Endothelial cell of umbilical vein (primary cell): ENCODE results near the gene LINC00237. TPM values are rescaled to one million over a fixed set of nuclear protein-coding genes. Genes with fewer than 3 reads are reported as not detected.

Experiments used
- BruUV-seq: library from RNA; stranded (reverse); fragments of 400-500 nt; replicated peaks from 2 replicates; lab custom pipeline; 2021; lab: Mats Ljungman, UMichigan
- CTCF ChIA-PET: fragments of 300-600, 350-600 bp; sonication (Branson Sonifier 250); formaldehyde crosslinking; loops from one replicate; lab custom pipeline; 2021; ENCODE audit warnings: antibody characterized with exemption, inconsistent platforms; lab: Charles Lee
- POLR2A ChIA-PET: fragments of 300-600, 350-600 bp; sonication (Branson Sonifier 250); formaldehyde crosslinking; loops from one replicate; lab custom pipeline; 2021; ENCODE audit warnings: antibody characterized with exemption, inconsistent platforms; lab: Charles Lee
- DNase-seq: peaks from one replicate; pipeline ENCODE4 v3.0.0-alpha.2; 2011; ENCODE audit warnings: low read depth, low spot score
- FAIRE-seq: peaks from 2 replicates; lab custom pipeline; 2011; peaks lifted over from hg19 to GRCh38; lab: Jason Lieb, UNC
- H2AFZ ChIP-seq: 2 replicates; pipeline ENCODE4 v1.6.0; 2012; ENCODE audit warnings: low read depth, low read length, control low read depth, inconsistent platforms
- H3K27ac ChIP-seq: 2 replicates; pipeline ENCODE4 v1.5.1; 2011; ENCODE audit warnings: low read depth, mild to moderate bottlenecking, control low read depth, low read length, moderate library complexity; ENCODE audit not compliant: insufficient read depth
- H3K27me3 ChIP-seq, 2 experiments: 2 replicates each; pipeline versions ENCODE4 v1.6.0 to v1.6.1; 2011; ENCODE audit warnings: low read length in 2 of 2, mixed read lengths in 1 of 2; ENCODE audit not compliant: control insufficient read depth in 2 of 2, insufficient read depth in 2 of 2
- H3K36me3 ChIP-seq, 2 experiments: 2 replicates in 1 of 2; 3 replicates in 1 of 2; pipeline ENCODE4 v1.5.1; 2011; ENCODE audit warnings: low read length in 2 of 2, mild to moderate bottlenecking in 1 of 2, moderate library complexity in 1 of 2; ENCODE audit not compliant: control insufficient read depth in 2 of 2, insufficient read depth in 2 of 2; ENCODE audit errors: extremely low read depth in 1 of 2
- H3K4me1 ChIP-seq: 3 replicates; pipeline ENCODE4 v1.5.1; 2011; ENCODE audit warnings: mild to moderate bottlenecking, low read length; ENCODE audit not compliant: control insufficient read depth, insufficient read depth; ENCODE audit errors: extremely low read depth
- H3K4me2 ChIP-seq: 2 replicates; pipeline ENCODE4 v1.6.1; 2011; ENCODE audit warnings: low read length, control low read depth, mixed read lengths; ENCODE audit not compliant: insufficient read depth
- H3K4me3 ChIP-seq, 3 experiments: fragments of 200-600 bp in 1 of 3; sonication (generic), shearing (Covaris generic) in 1 of 3; replicated peaks in 1 of 3; 2 replicates each; pipeline ENCODE4 v1.5.1; 2011 to 2016; ENCODE audit warnings: control low read depth in 3 of 3, low read length in 3 of 3, mild to moderate bottlenecking in 2 of 3, inconsistent platforms in 1 of 3, low read depth in 1 of 3, moderate library complexity in 1 of 3; ENCODE audit not compliant: insufficient read depth in 1 of 3
- H3K79me2 ChIP-seq: 2 replicates; pipeline ENCODE4 v1.6.0; 2012; ENCODE audit warnings: low read length, inconsistent platforms; ENCODE audit not compliant: control insufficient read depth, insufficient read depth
- H3K9ac ChIP-seq: replicated peaks from 2 replicates; pipeline ENCODE3; 2011; ENCODE audit warnings: low read length, control low read depth; ENCODE audit not compliant: insufficient read depth; ENCODE audit errors: extremely low read depth
- H3K9me1 ChIP-seq: replicated peaks from 3 replicates; pipeline ENCODE4 v1.6.0; 2011; ENCODE audit warnings: mild to moderate bottlenecking, low read length; ENCODE audit not compliant: control insufficient read depth, insufficient read depth; ENCODE audit errors: extremely low read depth
- H3K9me3 ChIP-seq: replicated peaks from 2 replicates; pipeline ENCODE4 v1.5.1; 2012; ENCODE audit warnings: low read length, inconsistent platforms; ENCODE audit not compliant: control insufficient read depth, insufficient read depth
- H4K20me1 ChIP-seq: replicated peaks from 2 replicates; pipeline ENCODE3; 2011; ENCODE audit warnings: mild to moderate bottlenecking, low read length; ENCODE audit not compliant: control insufficient read depth, insufficient read depth; ENCODE audit errors: extremely low read depth
- EZH2 ChIP-seq: IDR thresholded peaks from 2 replicates; pipeline ENCODE4 v1.6.1; 2012; ENCODE audit warnings: borderline replicate concordance, low read depth, mild to moderate bottlenecking, moderate library complexity, low read length, inconsistent platforms; ENCODE audit not compliant: severe bottlenecking
- FOS ChIP-seq: IDR thresholded peaks from 2 replicates; pipeline ENCODE4 v1.6.1; 2011; ENCODE audit warnings: mild to moderate bottlenecking, low read length, moderate library complexity, borderline replicate concordance; ENCODE audit not compliant: insufficient read depth
- GATA2 ChIP-seq: IDR thresholded peaks from 2 replicates; pipeline ENCODE4 v1.7.0; 2011; ENCODE audit warnings: low read depth, mild to moderate bottlenecking, moderate library complexity, mixed read lengths, low read length; ENCODE audit not compliant: insufficient read length, insufficient read depth
- JUN ChIP-seq: IDR thresholded peaks from 2 replicates; pipeline ENCODE4 v1.6.1; 2011; ENCODE audit warnings: borderline replicate concordance, low read depth; ENCODE audit not compliant: insufficient read length, insufficient read depth
- MYC ChIP-seq: IDR thresholded peaks from one replicate; pipeline ENCODE4 v1.6.1; 2011; ENCODE audit warnings: mild to moderate bottlenecking, low read depth, low read length
- POLR2A ChIP-seq: IDR thresholded peaks from 2 replicates; pipeline ENCODE4 v1.6.1; 2012; ENCODE audit warnings: low read depth, mild to moderate bottlenecking, control low read depth, low read length
- POLR2AphosphoS5 ChIP-seq: IDR thresholded peaks from 2 replicates; pipeline ENCODE4 v1.6.1; 2012; ENCODE audit warnings: low read depth, mild to moderate bottlenecking, control low read depth, low read length, moderate library complexity; ENCODE audit not compliant: insufficient read depth
- dilution Hi-C: fragments of 300-500 bp; cut with MboI; formaldehyde crosslinking; loops from one replicate; pipeline ENCODE4 v1.15.0; 2019; ENCODE audit warnings: low sequenced_read_pairs; ENCODE audit not compliant: extremely low pct_ligation_motif_present
- intact Hi-C: fragments of 100-400 bp; cut with micrococcal nuclease; formaldehyde crosslinking; loops from one replicate; pipeline ENCODE4 v1.10.0; 2022
- polyA plus RNA-seq, 4 experiments: library from polyadenylated mRNA; depleted of rRNA in 3 of 4; stranded (reverse) in 3 of 4; unstranded in 1 of 4; fragments of >200 nt; gene quantifications; 2 replicates each; pipeline versions ENCODE4 v1.2.1 to v1.2.3, GENCODE V29; 2011 to 2012; ENCODE audit warnings: missing spikeins in 1 of 4
- total RNA-seq: library from RNA; stranded (reverse); gene quantifications from 2 replicates; pipeline ENCODE4 v1.2.3, GENCODE V29; 2021
- TF ChIP-seq, protein P1 (sequence below): IDR thresholded peaks from 2 replicates; pipeline ENCODE4 v1.6.1; 2011; ENCODE audit not compliant: insufficient read depth, insufficient read length
- TF ChIP-seq, protein P2 (sequence below), 2 donors: IDR thresholded peaks; 1 replicate in 1 of 2; 2 replicates in 1 of 2; pipeline ENCODE4 v1.5.1; 2011; ENCODE audit warnings: low read length in 2 of 2, mild to moderate bottlenecking in 2 of 2, moderate library complexity in 2 of 2, control low read depth in 1 of 2, inconsistent platforms in 1 of 2, low read depth in 1 of 2; ENCODE audit not compliant: insufficient read depth in 1 of 2; ENCODE audit errors: extremely low read depth in 1 of 2

Gene LINC00237
- total and polyA plus RNA-seq, 2 donors (not counting 3 experiments of a cell fraction or from before 2014, with no cell fraction given), result not detected

GRCh38 chr20:21083825-21084325 is 22.3 kb downstream of the LINC00237 start:
- CTCF ChIA-PET, result no interaction called here
- H2AFZ ChIP-seq, result no peak overlapping the region
- FAIRE-seq (no peak), DNase-seq (no peak)
- intact Hi-C loops (no loop called here), dilution Hi-C loops (no loop called here)
- no peak overlapping the region for H3K9ac ChIP-seq
- no peaks in the 10 kb centered on the region for H3K4me1 ChIP-seq
- no peaks in the 10 kb centered on the region for H3K79me2 ChIP-seq
- POLR2A ChIA-PET, result no interaction called here
- no TSS peak for BruUV-seq
- no peaks in the 10 kb centered on the region for H3K9me3 ChIP-seq
- no peak overlapping the region for H3K4me2 ChIP-seq
- no peak overlapping the region for H3K4me3 ChIP-seq
- H3K27me3 ChIP-seq, result peaks cover 2 to 5% of the 10 kb centered on the region in 2 experiments
- H3K27ac ChIP-seq, result no peak overlapping the region
- H3K36me3 ChIP-seq, result no peaks in the 10 kb centered on the region
- H4K20me1 ChIP-seq, result no peaks in the 10 kb centered on the region
- TF ChIP-seq MYC (no peak), POLR2A (no peak), POLR2AphosphoS5 (no peak), JUN (no peak), FOS (no peak), EZH2 (no peak), GATA2 (no peak)
- TF ChIP-seq, protein P1, sequence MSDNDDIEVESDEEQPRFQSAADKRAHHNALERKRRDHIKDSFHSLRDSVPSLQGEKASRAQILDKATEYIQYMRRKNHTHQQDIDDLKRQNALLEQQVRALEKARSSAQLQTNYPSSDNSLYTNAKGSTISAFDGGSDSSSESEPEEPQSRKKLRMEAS, result no peak
- TF ChIP-seq, protein P2, sequence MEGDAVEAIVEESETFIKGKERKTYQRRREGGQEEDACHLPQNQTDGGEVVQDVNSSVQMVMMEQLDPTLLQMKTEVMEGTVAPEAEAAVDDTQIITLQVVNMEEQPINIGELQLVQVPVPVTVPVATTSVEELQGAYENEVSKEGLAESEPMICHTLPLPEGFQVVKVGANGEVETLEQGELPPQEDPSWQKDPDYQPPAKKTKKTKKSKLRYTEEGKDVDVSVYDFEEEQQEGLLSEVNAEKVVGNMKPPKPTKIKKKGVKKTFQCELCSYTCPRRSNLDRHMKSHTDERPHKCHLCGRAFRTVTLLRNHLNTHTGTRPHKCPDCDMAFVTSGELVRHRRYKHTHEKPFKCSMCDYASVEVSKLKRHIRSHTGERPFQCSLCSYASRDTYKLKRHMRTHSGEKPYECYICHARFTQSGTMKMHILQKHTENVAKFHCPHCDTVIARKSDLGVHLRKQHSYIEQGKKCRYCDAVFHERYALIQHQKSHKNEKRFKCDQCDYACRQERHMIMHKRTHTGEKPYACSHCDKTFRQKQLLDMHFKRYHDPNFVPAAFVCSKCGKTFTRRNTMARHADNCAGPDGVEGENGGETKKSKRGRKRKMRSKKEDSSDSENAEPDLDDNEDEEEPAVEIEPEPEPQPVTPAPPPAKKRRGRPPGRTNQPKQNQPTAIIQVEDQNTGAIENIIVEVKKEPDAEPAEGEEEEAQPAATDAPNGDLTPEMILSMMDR (IDR thresholded peaks at IDR 0.05; ENCODE audit: extremely low read depth in 1 of 2, insufficient read depth in 1 of 2, low read depth in 1 of 2, low read length in 2 of 2), result no peak
- no peaks in the 10 kb centered on the region for H3K9me1 ChIP-seq
